HEK293 (cell line): ENCODE data around the gene IL1RAP.

Experiments used
- HOXA7 ChIP-seq: sonication (generic); formaldehyde crosslinking; IDR thresholded peaks from 2 replicates; pipeline ENCODE4 v1.8.1; 2022; ENCODE audit warnings: missing genetic modification reagents, borderline replicate concordance
- ZBTB17 ChIP-seq: fragments of 450-650 bp; formaldehyde crosslinking; IDR thresholded peaks from 2 replicates; pipeline ENCODE4 v1.5.1; 2016; ENCODE audit warnings: missing biosample characterization, missing genetic modification characterization
- ZBTB21 ChIP-seq: fragments of 450-650 bp; formaldehyde crosslinking; IDR thresholded peaks from 2 replicates; pipeline ENCODE4 v1.5.1; 2017; ENCODE audit warnings: missing biosample characterization, missing genetic modification characterization
- ZNF146 ChIP-seq: fragments of 450-650 bp; formaldehyde crosslinking; IDR thresholded peaks from 2 replicates; pipeline ENCODE4 v1.5.1; 2016; ENCODE audit warnings: missing biosample characterization, missing genetic modification characterization
- ZNF157 ChIP-seq: fragments of 450-650 bp; formaldehyde crosslinking; IDR thresholded peaks from 2 replicates; pipeline ENCODE4 v1.5.1; 2016; ENCODE audit warnings: missing biosample characterization, missing genetic modification characterization
- ZNF174 ChIP-seq: fragments of 450-650 bp; formaldehyde crosslinking; IDR thresholded peaks from 2 replicates; pipeline ENCODE4 v1.5.0; 2017; ENCODE audit warnings: missing biosample characterization, mild to moderate bottlenecking, missing genetic modification characterization
- ZNF175 ChIP-seq: fragments of 450-650 bp; formaldehyde crosslinking; IDR thresholded peaks from 2 replicates; pipeline ENCODE4 v1.5.1; 2016; ENCODE audit warnings: missing biosample characterization, missing genetic modification characterization
- ZNF19 ChIP-seq: fragments of 450-650 bp; formaldehyde crosslinking; IDR thresholded peaks from 2 replicates; pipeline ENCODE4; 2016; ENCODE audit warnings: missing biosample characterization, missing genetic modification characterization, low read depth
- ZNF311 ChIP-seq: fragments of 450-650 bp; formaldehyde crosslinking; IDR thresholded peaks from 2 replicates; pipeline ENCODE4 v1.5.1; 2017; ENCODE audit warnings: missing biosample characterization, missing genetic modification characterization, borderline replicate concordance
- ZNF354C ChIP-seq: fragments of 450-650 bp; formaldehyde crosslinking; IDR thresholded peaks from 2 replicates; pipeline ENCODE4 v1.5.1; 2016; ENCODE audit warnings: missing biosample characterization, missing genetic modification characterization, low read depth, borderline replicate concordance
- ZNF366 ChIP-seq: fragments of 450-650 bp; formaldehyde crosslinking; conservative IDR thresholded peaks from 2 replicates; pipeline ENCODE4 v1.5.1; 2016; ENCODE audit warnings: missing biosample characterization, missing genetic modification characterization
- ZNF37A ChIP-seq: fragments of 450-650 bp; IDR thresholded peaks from 2 replicates; pipeline ENCODE4 v1.5.1; 2018; ENCODE audit warnings: missing biosample characterization, missing genetic modification characterization
- ZNF473 ChIP-seq: fragments of 450-650 bp; formaldehyde crosslinking; IDR thresholded peaks from 2 replicates; pipeline ENCODE4 v1.5.1; 2017; ENCODE audit warnings: missing biosample characterization, missing genetic modification characterization
- ZNF529 ChIP-seq: fragments of 450-650 bp; formaldehyde crosslinking; IDR thresholded peaks from 2 replicates; pipeline ENCODE4 v1.5.1; 2017; ENCODE audit warnings: missing genetic modification characterization, missing biosample characterization; ENCODE audit not compliant: insufficient replicate concordance
- TF ChIP-seq, protein P1 (sequence below): fragments of 450-650 bp; formaldehyde crosslinking; IDR thresholded peaks from 2 replicates; pipeline ENCODE4 v1.5.0; 2017; ENCODE audit warnings: missing biosample characterization, missing genetic modification characterization, borderline replicate concordance
- TF ChIP-seq, protein P2 (sequence below): fragments of 450-650 bp; formaldehyde crosslinking; IDR thresholded peaks from 2 replicates; pipeline ENCODE4 v1.5.1; 2016; ENCODE audit warnings: missing biosample characterization, missing genetic modification characterization
- TF ChIP-seq, protein P3 (sequence below): fragments of 450-650 bp; formaldehyde crosslinking; IDR thresholded peaks from 2 replicates; pipeline ENCODE4 v1.5.1; 2016; ENCODE audit warnings: missing biosample characterization, missing genetic modification characterization
- TF ChIP-seq, protein P4 (sequence below): fragments of 450-650 bp; formaldehyde crosslinking; IDR thresholded peaks from 2 replicates; pipeline ENCODE4 v1.5.1; 2017; ENCODE audit warnings: missing biosample characterization, missing genetic modification characterization
- TF ChIP-seq, protein P5 (sequence below): fragments of 450-650 bp; formaldehyde crosslinking; IDR thresholded peaks from 2 replicates; pipeline ENCODE4 v1.5.1; 2017; ENCODE audit warnings: missing biosample characterization, missing genetic modification characterization
- TF ChIP-seq, protein P6 (sequence below): fragments of 450-650 bp; formaldehyde crosslinking; IDR thresholded peaks from 2 replicates; pipeline ENCODE4 v1.5.1; 2016; ENCODE audit warnings: missing biosample characterization, missing genetic modification characterization
- TF ChIP-seq, protein P7 (sequence below): fragments of 450-650 bp; formaldehyde crosslinking; IDR thresholded peaks from 2 replicates; pipeline ENCODE4 v1.5.1; 2016; ENCODE audit warnings: missing biosample characterization, missing genetic modification characterization

Gene IL1RAP

DNA sequence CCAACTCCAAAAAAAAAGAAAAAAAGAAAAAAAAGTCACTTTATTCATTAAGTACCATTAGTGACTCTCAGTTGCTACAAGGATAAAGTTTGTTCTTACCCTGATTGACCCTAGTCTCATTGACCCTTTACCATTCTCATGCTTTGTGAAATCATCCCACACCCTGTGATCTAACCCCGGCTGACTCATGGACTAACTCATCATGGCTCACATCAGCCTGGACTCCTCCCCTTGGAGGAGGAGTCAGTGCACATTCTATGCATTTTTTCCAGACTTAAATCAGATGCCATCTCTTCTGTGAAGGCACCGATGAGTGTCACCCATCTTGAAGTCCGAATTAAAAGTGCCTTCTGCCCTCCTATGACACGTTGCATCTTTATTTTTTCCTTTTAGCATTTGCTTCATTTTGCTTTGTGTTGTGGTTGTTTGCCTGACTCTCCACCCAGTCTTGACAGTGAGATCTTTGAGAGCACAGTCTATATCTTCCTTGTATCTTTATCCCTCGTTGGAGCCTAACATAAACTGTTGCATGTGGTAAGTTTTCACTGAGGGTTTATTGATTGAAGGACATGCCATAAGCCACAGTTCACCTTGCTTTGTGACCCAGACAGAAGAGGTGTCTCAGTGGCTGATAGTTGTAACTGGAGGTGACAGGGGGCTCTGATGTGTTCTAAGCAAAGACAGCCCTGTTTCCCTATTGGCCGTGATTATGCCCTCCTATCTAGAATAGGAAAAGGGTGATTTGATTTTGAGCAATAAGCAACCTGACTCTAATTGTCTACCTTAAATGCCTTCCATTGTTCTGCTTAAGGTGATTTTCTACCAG lies 72.1 kb downstream of the IL1RAP start (continued):
- TF ChIP-seq, protein P1, sequence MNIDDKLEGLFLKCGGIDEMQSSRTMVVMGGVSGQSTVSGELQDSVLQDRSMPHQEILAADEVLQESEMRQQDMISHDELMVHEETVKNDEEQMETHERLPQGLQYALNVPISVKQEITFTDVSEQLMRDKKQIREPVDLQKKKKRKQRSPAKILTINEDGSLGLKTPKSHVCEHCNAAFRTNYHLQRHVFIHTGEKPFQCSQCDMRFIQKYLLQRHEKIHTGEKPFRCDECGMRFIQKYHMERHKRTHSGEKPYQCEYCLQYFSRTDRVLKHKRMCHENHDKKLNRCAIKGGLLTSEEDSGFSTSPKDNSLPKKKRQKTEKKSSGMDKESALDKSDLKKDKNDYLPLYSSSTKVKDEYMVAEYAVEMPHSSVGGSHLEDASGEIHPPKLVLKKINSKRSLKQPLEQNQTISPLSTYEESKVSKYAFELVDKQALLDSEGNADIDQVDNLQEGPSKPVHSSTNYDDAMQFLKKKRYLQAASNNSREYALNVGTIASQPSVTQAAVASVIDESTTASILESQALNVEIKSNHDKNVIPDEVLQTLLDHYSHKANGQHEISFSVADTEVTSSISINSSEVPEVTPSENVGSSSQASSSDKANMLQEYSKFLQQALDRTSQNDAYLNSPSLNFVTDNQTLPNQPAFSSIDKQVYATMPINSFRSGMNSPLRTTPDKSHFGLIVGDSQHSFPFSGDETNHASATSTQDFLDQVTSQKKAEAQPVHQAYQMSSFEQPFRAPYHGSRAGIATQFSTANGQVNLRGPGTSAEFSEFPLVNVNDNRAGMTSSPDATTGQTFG (tag by site-specific recombination) = no peak
- TF ChIP-seq ZBTB17 (peak; percentile 63; the same call in 1 of the 2 replicates), ZNF366 (tag by site-specific recombination) (peak; percentile 67), ZNF354C (no peak), ZNF529 (tag by site-specific recombination) (no peak), ZNF37A (tag by site-specific recombination) (no peak), ZNF146 (no peak), ZNF175 (tag by site-specific recombination) (no peak), ZNF157 (no peak), ZNF311 (tag by site-specific recombination) (no peak), ZBTB21 (tag by site-specific recombination) (peak; percentile 72), ZNF473 (no peak), ZNF174 (tag by site-specific recombination) (no peak), HOXA7 (no peak), ZNF19 (tag by site-specific recombination) (no peak)
- TF ChIP-seq, protein P2, sequence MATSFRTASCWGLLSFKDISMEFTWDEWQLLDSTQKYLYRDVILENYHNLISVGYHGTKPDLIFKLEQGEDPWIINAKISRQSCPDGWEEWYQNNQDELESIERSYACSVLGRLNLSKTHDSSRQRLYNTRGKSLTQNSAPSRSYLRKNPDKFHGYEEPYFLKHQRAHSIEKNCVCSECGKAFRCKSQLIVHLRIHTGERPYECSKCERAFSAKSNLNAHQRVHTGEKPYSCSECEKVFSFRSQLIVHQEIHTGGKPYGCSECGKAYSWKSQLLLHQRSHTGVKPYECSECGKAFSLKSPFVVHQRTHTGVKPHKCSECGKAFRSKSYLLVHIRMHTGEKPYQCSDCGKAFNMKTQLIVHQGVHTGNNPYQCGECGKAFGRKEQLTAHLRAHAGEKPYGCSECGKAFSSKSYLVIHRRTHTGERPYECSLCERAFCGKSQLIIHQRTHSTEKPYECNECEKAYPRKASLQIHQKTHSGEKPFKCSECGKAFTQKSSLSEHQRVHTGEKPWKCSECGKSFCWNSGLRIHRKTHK (tag by site-specific recombination) = no peak
- TF ChIP-seq, protein P3, sequence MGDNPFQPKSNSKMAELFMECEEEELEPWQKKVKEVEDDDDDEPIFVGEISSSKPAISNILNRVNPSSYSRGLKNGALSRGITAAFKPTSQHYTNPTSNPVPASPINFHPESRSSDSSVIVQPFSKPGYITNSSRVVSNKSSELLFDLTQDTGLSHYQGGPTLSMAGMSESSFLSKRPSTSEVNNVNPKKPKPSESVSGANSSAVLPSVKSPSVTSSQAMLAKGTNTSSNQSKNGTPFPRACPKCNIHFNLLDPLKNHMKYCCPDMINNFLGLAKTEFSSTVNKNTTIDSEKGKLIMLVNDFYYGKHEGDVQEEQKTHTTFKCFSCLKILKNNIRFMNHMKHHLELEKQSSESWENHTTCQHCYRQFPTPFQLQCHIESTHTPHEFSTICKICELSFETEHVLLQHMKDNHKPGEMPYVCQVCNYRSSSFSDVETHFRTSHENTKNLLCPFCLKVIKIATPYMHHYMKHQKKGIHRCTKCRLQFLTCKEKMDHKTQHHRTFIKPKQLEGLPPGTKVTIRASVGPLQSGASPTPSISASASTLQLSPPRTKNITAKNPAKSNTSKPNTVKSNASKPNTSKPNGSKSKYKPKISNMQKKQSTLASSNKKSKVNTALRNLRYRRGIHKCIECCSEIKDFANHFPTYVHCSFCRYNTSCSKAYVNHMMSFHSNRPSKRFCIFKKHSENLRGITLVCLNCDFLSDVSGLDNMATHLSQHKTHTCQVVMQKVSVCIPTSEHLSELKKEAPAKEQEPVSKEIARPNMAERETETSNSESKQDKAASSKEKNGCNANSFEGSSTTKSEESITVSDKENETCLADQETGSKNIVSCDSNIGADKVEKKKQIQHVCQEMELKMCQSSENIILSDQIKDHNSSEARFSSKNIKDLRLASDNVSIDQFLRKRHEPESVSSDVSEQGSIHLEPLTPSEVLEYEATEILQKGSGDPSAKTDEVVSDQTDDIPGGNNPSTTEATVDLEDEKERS (tag by site-specific recombination) = peak; percentile 3; the same call in 1 of the 2 replicates
- TF ChIP-seq, protein P4, sequence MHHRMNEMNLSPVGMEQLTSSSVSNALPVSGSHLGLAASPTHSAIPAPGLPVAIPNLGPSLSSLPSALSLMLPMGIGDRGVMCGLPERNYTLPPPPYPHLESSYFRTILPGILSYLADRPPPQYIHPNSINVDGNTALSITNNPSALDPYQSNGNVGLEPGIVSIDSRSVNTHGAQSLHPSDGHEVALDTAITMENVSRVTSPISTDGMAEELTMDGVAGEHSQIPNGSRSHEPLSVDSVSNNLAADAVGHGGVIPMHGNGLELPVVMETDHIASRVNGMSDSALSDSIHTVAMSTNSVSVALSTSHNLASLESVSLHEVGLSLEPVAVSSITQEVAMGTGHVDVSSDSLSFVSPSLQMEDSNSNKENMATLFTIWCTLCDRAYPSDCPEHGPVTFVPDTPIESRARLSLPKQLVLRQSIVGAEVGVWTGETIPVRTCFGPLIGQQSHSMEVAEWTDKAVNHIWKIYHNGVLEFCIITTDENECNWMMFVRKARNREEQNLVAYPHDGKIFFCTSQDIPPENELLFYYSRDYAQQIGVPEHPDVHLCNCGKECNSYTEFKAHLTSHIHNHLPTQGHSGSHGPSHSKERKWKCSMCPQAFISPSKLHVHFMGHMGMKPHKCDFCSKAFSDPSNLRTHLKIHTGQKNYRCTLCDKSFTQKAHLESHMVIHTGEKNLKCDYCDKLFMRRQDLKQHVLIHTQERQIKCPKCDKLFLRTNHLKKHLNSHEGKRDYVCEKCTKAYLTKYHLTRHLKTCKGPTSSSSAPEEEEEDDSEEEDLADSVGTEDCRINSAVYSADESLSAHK (tag by site-specific recombination) = no peak
- TF ChIP-seq, protein P5, sequence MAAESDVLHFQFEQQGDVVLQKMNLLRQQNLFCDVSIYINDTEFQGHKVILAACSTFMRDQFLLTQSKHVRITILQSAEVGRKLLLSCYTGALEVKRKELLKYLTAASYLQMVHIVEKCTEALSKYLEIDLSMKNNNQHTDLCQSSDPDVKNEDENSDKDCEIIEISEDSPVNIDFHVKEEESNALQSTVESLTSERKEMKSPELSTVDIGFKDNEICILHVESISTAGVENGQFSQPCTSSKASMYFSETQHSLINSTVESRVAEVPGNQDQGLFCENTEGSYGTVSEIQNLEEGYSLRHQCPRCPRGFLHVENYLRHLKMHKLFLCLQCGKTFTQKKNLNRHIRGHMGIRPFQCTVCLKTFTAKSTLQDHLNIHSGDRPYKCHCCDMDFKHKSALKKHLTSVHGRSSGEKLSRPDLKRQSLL (tag by site-specific recombination) = no peak
- TF ChIP-seq, protein P6, sequence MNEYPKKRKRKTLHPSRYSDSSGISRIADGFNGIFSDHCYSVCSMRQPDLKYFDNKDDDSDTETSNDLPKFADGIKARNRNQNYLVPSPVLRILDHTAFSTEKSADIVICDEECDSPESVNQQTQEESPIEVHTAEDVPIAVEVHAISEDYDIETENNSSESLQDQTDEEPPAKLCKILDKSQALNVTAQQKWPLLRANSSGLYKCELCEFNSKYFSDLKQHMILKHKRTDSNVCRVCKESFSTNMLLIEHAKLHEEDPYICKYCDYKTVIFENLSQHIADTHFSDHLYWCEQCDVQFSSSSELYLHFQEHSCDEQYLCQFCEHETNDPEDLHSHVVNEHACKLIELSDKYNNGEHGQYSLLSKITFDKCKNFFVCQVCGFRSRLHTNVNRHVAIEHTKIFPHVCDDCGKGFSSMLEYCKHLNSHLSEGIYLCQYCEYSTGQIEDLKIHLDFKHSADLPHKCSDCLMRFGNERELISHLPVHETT = peak; percentile 45; the same call in 1 of the 2 replicates
- TF ChIP-seq, protein P7, sequence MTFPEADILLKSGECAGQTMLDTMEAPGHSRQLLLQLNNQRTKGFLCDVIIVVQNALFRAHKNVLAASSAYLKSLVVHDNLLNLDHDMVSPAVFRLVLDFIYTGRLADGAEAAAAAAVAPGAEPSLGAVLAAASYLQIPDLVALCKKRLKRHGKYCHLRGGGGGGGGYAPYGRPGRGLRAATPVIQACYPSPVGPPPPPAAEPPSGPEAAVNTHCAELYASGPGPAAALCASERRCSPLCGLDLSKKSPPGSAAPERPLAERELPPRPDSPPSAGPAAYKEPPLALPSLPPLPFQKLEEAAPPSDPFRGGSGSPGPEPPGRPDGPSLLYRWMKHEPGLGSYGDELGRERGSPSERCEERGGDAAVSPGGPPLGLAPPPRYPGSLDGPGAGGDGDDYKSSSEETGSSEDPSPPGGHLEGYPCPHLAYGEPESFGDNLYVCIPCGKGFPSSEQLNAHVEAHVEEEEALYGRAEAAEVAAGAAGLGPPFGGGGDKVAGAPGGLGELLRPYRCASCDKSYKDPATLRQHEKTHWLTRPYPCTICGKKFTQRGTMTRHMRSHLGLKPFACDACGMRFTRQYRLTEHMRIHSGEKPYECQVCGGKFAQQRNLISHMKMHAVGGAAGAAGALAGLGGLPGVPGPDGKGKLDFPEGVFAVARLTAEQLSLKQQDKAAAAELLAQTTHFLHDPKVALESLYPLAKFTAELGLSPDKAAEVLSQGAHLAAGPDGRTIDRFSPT = peak; percentile 82
